OCI-LY1 (cell line): ENCODE data around the gene MACROD1.

ENCODE experiments used
- EZH2 ChIP-seq: fragments of 200-600 bp; sonication (generic), shearing (Covaris generic); IDR thresholded peaks from 2 replicates; pipeline ENCODE4 v1.8.0; 2017; ENCODE audit warnings: borderline replicate concordance, mixed run types, mild to moderate bottlenecking, antibody characterized with exemption, low read length, moderate library complexity, mixed read lengths
- TF ChIP-seq, protein P1 (sequence below): fragments of 200-600 bp; sonication (generic), shearing (Covaris generic); IDR thresholded peaks from 2 replicates; pipeline ENCODE4 v1.5.1; 2017; ENCODE audit warnings: mild to moderate bottlenecking, antibody characterized with exemption, low read length, moderate library complexity, mixed read lengths

DNA sequence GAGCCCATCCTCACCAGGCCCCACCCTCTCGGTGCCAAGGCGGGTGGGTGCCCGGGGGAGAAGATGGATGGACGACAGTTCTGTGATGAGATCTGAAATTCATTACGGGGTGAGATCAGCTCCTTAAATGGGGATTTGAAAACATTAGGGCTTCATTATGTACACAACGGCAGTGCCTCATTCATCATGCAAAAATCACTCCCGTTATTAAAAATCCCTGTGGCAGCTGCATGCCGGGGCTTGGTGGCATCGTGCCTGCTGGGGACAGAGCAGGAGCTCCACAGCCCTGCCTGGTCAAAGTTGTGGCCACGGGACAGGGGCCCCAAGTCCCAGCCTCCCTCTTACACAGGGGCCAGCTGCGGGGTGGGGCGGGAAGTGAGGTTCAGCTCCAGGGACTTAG, 159.5 kb downstream of the MACROD1 start:
- TF ChIP-seq, protein P1, sequence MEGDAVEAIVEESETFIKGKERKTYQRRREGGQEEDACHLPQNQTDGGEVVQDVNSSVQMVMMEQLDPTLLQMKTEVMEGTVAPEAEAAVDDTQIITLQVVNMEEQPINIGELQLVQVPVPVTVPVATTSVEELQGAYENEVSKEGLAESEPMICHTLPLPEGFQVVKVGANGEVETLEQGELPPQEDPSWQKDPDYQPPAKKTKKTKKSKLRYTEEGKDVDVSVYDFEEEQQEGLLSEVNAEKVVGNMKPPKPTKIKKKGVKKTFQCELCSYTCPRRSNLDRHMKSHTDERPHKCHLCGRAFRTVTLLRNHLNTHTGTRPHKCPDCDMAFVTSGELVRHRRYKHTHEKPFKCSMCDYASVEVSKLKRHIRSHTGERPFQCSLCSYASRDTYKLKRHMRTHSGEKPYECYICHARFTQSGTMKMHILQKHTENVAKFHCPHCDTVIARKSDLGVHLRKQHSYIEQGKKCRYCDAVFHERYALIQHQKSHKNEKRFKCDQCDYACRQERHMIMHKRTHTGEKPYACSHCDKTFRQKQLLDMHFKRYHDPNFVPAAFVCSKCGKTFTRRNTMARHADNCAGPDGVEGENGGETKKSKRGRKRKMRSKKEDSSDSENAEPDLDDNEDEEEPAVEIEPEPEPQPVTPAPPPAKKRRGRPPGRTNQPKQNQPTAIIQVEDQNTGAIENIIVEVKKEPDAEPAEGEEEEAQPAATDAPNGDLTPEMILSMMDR: no peak
- TF ChIP-seq EZH2: no peak
